ENCODE data around the gene MYO18A.

Gene MYO18A

DNA sequence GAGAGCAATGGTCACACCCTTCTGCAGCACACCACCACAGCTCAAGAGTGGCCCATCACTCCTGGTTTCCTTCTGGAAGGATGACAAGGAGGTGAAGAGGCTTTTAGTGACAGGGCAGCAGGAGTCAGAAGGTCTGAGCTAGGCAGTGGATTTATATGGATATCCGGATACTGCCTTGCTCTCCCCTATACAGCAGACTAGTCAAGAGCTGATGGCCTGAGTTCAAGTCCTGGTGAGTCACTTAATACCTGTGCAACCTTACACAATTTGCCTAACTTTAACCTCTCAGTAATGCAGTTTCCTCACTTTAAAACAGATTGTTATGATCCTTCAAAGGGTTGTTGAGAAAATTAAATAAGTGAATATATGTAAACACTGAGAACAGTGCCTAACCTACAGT, 22.9 kb downstream of the MYO18A start:
- TF ChIP-seq ZFX (IDR thresholded peaks at IDR 0.05; ENCODE audit: borderline replicate concordance), result no peak
- TF ChIP-seq, protein P1, sequence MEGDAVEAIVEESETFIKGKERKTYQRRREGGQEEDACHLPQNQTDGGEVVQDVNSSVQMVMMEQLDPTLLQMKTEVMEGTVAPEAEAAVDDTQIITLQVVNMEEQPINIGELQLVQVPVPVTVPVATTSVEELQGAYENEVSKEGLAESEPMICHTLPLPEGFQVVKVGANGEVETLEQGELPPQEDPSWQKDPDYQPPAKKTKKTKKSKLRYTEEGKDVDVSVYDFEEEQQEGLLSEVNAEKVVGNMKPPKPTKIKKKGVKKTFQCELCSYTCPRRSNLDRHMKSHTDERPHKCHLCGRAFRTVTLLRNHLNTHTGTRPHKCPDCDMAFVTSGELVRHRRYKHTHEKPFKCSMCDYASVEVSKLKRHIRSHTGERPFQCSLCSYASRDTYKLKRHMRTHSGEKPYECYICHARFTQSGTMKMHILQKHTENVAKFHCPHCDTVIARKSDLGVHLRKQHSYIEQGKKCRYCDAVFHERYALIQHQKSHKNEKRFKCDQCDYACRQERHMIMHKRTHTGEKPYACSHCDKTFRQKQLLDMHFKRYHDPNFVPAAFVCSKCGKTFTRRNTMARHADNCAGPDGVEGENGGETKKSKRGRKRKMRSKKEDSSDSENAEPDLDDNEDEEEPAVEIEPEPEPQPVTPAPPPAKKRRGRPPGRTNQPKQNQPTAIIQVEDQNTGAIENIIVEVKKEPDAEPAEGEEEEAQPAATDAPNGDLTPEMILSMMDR (IDR thresholded peaks at IDR 0.05), result no peak
- H3K27ac ChIP-seq, result peak overlapping the region; percentile 73; the same call in 1 of the 2 replicates

DNA sequence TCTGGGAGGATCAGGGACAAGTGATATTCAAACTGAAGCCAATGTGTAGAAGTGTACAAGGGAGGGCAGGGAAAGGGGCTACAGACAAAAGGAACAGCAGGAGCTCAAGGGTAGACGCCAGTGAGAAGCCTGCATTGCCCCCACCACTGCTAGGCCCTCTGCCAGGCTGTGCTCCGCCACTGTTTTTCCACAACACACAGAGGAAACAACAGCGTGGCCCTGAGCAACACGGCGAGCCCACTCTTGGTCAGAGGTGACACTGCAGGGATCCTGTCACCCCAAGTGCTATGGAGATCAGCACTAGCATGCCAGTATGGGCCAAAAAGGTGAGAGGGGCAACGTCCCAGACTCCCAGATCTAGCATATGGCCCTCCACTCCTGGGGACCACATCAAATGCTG, 23.4 kb downstream of the MYO18A start:
- TF ChIP-seq, protein P1 (IDR thresholded peaks at IDR 0.05), result no peak
- no peak for TF ChIP-seq ZFX (IDR thresholded peaks at IDR 0.05; ENCODE audit: borderline replicate concordance)
- H3K27ac ChIP-seq, result peak overlapping the region; percentile 73

DNA sequence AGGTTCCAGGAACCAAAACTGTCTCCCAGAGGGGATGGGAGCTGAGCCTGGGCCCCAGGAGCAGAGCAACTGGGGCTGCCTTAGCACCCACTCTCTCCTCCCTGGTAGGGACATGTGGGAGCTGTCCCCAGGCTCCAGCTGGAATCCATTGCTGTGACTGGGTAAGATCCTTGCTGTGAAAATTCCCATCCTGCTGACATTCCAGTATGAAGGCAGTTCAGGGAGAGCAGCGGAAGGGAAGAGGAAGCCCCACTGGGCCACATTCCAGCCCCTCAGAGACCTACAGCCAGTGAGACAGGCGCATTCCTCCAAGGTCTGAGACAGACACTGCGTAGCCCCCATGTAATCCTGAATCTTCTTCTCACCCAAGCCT, 24.2 kb downstream of the MYO18A start:
- no peak for TF ChIP-seq ZFX (IDR thresholded peaks at IDR 0.05; ENCODE audit: borderline replicate concordance)
- TF ChIP-seq, protein P1 (IDR thresholded peaks at IDR 0.05), result no peak
- peak overlapping the region; percentile 73 for H3K27ac ChIP-seq

DNA sequence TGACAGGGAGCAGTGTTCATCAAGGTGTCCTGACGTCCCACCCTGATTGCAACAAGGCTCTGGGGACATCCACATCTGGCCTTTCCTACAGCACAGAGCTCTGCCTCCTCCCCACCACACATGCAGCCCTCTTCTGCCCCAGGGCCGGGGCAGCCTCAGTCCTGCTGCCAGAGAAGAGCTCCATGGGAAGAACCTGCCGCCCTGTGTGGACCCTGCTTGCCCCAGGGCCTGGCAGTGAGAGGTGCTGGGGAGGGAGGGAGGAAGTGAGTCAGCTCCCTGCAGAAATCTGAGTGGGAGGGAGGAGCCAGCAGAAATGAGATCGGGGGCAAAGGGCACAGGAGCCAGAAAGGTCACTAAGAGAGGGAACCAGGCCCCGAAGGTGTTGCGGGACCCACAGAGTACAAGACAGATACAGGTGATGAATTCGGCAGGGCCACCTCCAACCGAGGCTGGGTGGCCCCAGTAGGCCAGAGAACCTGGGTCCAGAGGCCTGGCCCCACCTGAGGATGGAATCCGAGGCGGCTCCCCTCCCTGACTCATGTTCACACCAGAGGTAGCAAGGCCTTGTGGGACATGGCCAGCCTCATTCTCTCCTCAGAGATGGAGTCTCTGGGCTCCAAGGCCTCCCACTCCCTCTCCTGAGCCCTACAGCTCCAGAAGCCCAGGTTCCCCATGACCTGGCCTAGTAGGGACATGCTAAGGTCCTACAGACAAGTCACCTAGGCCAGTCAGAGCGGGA, 24.8 kb downstream of the MYO18A start:
- H3K27ac ChIP-seq, result peak overlapping the region; percentile 73
- TF ChIP-seq ZFX (IDR thresholded peaks at IDR 0.05; ENCODE audit: borderline replicate concordance), result no peak
- TF ChIP-seq, protein P1 (IDR thresholded peaks at IDR 0.05), result no peak

DNA sequence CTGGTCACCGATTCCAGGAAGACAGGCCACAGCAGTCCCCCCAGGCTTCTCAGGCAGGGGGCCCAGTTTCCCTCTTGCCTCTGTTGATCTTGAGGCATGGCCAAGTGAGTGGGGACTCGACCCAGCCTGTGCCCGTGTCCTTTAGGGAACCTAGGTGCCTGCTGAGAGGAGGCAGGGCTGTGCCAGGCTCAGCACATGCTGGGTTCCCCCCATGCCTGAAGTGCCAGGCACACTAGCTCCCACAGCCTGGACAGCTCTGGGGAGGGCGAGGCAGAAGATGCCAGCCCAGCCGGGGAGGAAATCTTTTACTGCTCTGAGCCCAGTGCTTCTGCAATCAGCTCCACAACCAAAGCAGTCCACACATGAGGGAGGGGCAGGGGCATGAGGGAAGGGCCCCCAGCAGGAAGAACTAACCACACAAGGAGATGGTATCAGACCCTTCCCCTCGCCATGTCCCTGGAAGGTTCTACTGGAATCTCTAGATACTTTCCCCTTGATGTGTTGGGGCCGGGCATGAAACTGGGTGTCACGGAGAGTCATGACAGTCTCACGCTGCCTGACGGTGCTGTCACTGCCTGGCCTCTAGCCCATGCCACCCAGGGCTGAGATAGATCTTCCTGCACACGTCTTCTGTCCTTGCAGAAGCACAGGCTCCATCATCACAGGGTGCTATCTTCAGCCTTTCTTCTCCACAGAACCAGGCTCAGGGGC, 25.5 kb downstream of the MYO18A start:
- H3K27ac ChIP-seq, result peak overlapping the region; percentile 73
- TF ChIP-seq, protein P1 (IDR thresholded peaks at IDR 0.05), result no peak
- no peak for TF ChIP-seq ZFX (IDR thresholded peaks at IDR 0.05; ENCODE audit: borderline replicate concordance)

DNA sequence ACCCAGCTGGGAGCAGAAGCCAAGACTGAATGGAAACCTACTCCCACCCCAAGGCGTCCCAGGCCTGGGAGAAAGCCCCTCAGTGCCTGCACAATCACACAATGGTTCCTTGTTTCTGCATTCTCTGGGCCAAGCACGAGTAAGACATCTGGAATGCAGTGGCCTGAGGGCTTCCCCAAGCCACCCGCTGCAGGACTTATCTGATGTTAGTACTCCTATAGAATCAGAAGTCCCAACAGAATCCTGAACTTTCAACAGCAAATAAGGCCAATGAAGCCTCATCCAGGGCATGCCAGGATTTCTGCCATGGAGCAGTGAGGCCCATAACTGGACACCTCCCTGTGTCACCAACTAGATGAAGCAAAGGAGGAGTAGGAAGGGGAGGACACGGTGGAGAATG, 28.6 kb downstream of the MYO18A start:
- peak overlapping the region; percentile 52 for H3K27ac ChIP-seq
- TF ChIP-seq, protein P1 (IDR thresholded peaks at IDR 0.05), result no peak
- TF ChIP-seq ZFX (IDR thresholded peaks at IDR 0.05; ENCODE audit: borderline replicate concordance), result no peak

DNA sequence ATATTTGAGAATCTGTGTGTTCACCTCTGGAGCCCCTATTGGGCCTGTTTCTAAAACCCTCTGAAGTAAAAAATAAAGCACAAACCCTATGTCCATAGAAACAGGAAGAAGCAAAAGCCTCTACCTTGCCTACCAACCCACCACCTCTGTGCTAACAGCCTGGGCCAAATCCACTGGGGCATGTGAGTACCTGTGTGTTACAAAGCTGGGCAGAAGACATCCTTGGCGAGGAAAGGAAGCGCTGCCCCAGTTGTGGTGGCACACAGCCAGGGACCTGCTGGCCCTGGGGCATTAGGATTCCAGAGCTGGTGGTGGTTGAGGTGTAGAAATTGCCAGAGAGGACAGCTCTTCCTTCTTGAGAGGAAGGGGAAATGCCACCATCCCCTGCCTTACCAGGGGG, 30.0 kb downstream of the MYO18A start:
- TF ChIP-seq ZFX (IDR thresholded peaks at IDR 0.05; ENCODE audit: borderline replicate concordance), result no peak
- TF ChIP-seq, protein P1 (IDR thresholded peaks at IDR 0.05), result no peak
- H3K27ac ChIP-seq, result peak overlapping the region; percentile 70

Measured in 22Rv1 (cell line).